Measurements from ENCODE around the gene NHERF1. TPM values are rescaled to one million over a fixed set of nuclear protein-coding genes. Genes with fewer than 3 reads are reported as not detected.

The NHERF1 gene
- total RNA-seq, 2 donors from 2014 or later: 76.2 to 160 TPM

DNA sequence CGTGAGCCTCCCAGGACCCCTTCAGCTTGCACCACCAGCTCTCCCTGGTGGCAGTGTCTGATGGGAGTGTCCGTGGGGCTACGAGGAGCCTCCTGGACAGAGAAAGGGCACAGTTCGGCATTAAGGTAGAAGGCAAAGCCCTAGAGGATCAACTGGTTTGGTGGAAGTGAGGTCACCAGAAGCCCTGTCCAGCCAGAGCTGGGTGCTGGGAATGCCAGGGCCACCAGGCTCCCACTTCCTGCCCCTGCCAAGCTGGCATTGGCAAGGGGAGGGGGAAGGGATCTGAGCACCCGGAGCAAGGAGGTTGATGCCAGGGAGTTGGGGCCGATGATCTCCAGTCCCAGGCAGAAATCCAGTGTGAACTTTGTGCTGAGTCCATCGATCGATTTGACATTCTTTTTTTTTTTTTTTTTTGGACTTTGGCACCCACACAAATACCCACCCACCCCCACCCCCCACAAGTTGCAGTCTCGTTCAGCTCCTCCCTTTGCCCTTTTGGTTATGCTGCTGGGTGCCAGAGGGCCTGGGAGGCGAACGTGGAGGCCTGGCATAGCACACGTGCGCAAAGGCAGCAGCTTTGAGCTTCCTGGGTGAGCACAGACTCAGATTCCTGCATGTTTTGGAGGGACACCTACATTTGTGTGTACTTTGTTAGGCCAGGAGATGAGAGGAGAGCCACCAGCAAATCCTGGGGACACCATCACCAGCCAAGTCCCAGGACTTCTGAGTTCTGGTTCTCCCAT is 2.1 kb downstream of the NHERF1 start:
- peak overlapping the region; percentile 100 for H3K4me3 Mint-ChIP-seq
- no peaks in the 10 kb centered on the region for H3K9me3 Mint-ChIP-seq
- ATAC-seq (replicated peaks): no peak
- H3K27me3 Mint-ChIP-seq: no peaks in the 10 kb centered on the region
- H3K4me1 Mint-ChIP-seq: peaks cover 25% of the 10 kb centered on the region
- H3K36me3 Mint-ChIP-seq (ENCODE audit: low read depth): peaks cover 62% of the 10 kb centered on the region
- peak overlapping the region; percentile 98 for H3K27ac Mint-ChIP-seq

DNA sequence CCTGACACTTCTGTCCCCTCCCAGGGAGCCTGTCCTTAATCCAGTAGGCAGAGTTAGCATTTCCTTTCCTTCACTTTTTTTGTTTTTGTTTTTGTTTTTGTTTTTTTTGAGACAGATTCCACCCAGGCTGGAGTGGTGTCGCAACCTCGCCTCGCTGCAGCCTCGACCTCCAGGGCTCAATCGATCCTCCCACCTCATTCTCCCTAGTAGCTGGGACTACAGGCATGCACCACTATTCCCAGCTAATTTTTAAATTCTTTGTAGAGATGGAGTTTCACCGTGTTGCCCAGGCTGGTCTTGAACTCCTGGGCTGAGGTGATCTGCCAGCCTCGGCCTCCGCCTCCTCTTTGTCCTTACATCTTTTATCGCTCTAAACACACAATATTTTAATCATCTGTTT is 4.0 kb downstream of the NHERF1 start:
- Mint-ChIP-seq H3K27ac (peak overlapping the region; percentile 98), H3K4me3 (peak overlapping the region; percentile 100), H3K27me3 (no peaks in the 10 kb centered on the region), H3K36me3 (ENCODE audit: low read depth) (peaks cover 63% of the 10 kb centered on the region), H3K4me1 (peaks cover 18% of the 10 kb centered on the region), H3K9me3 (no peaks in the 10 kb centered on the region)
- no peak for ATAC-seq (replicated peaks)

DNA sequence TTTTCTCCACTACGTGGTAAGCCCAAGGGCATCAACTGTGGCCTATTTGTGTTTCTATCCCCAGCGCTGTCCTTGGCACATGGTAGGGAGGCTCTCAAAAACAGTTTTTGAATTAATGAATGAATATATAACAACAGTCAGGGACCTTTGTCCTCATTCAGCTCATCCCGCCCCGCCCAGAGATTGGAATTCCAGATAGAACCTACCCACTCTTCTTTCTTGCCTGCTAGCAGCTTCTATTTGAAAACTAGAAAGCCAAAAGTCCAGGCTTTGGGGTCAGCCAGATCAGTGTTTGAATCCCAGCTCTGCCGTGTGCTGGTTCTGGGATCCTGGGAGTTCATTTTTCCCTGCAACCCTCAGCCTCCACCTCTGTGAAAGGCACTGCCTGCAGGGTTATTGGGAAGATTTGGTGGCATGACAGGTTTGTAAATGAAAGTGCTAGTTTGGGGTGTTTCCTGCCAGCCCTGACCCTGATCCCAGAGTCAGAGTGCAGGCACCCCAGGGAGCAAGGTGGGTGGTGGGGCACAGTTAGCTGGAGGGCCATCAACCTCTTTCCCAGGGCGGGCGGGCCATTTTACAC is 4.5 kb downstream of the NHERF1 start:
- peak overlapping the region; percentile 98 for H3K27ac Mint-ChIP-seq
- H3K4me1 Mint-ChIP-seq: peaks cover 23% of the 10 kb centered on the region
- peaks cover 63% of the 10 kb centered on the region for H3K36me3 Mint-ChIP-seq (ENCODE audit: low read depth)
- no peaks in the 10 kb centered on the region for H3K9me3 Mint-ChIP-seq
- H3K4me3 Mint-ChIP-seq: peak overlapping the region; percentile 100
- H3K27me3 Mint-ChIP-seq: no peaks in the 10 kb centered on the region
- no peak for ATAC-seq (replicated peaks)

DNA sequence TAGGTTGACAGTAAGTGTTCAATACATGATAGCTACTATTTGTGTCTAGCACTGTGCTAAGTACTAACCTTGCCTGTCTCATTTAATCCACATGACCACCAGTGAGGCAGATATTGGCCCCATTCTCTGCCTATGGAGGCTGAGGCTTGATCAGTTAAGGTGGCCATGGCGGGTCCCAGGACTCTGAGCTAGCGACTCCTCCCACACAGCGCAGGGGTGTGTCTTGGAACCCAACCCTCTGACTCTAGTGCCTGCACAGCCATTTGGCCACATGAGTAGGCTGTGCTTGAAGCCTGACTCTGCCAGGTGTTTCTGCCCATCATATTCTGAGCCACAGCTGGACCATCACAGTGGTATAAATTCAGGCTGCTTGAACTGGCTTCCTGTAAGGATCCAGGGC is 6.4 kb downstream of the NHERF1 start:
- Mint-ChIP-seq H3K27ac (peak overlapping the region; percentile 25), H3K27me3 (no peaks in the 10 kb centered on the region), H3K4me1 (peaks cover 41% of the 10 kb centered on the region), H3K4me3 (peak overlapping the region; percentile 100), H3K9me3 (no peaks in the 10 kb centered on the region), H3K36me3 (ENCODE audit: low read depth) (peaks cover 57% of the 10 kb centered on the region)
- no peak for ATAC-seq (replicated peaks)

DNA sequence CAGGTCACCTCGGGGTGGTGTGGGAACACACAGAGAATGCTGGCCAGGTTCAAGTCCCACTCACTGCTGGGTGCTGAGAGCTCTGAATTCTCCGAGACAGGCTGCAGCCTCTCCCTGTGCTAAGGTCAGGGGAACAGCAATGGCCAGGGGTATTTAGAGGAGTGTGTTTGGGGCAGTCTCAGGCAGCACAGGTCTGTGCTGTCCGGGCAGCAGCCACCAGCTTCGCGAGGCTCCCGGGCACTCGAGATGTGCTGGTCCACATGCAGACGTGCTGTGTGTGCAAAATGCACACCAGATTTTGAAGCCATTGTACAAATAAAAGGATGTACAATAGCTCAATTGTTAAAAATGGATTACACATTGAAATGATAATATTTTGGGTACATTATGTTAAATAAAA is 7.1 kb downstream of the NHERF1 start:
- peak overlapping the region; percentile 25 for H3K27ac Mint-ChIP-seq

DNA sequence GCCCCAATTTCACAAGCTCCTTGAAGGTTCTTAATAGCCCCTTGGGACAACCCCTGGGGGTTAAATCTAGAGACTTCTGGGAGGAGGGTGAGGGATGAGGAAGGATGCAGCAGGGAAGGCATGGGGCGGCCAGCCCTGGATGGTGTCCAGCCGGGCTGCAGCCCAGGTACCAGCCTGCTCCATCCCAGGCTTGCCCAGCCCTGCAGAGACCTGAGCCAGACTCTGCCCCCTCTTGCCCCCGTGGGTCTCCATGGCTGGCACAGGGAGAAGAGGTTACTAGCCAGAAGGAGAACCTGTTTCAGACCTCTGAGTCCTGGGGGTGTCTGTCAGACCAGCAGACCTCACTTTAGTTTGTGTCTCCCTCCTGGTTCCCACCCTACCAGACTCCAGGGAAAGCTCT is 8.5 kb downstream of the NHERF1 start:
- Mint-ChIP-seq H3K27ac (peak overlapping the region; percentile 83), H3K27me3 (no peaks in the 10 kb centered on the region), H3K36me3 (ENCODE audit: low read depth) (peaks cover 37% of the 10 kb centered on the region), H3K4me3 (peak overlapping the region; percentile 74), H3K9me3 (no peaks in the 10 kb centered on the region), H3K4me1 (peaks cover 41% of the 10 kb centered on the region)
- no peak for ATAC-seq (replicated peaks)

More for the DNA sequence above, 7.1 kb downstream of the NHERF1 start:
- Mint-ChIP-seq H3K4me1 (peaks cover 41% of the 10 kb centered on the region), H3K36me3 (ENCODE audit: low read depth) (peaks cover 50% of the 10 kb centered on the region), H3K9me3 (no peaks in the 10 kb centered on the region), H3K4me3 (peak overlapping the region; percentile 100), H3K27me3 (no peaks in the 10 kb centered on the region)
- ATAC-seq (replicated peaks): no peak

DNA sequence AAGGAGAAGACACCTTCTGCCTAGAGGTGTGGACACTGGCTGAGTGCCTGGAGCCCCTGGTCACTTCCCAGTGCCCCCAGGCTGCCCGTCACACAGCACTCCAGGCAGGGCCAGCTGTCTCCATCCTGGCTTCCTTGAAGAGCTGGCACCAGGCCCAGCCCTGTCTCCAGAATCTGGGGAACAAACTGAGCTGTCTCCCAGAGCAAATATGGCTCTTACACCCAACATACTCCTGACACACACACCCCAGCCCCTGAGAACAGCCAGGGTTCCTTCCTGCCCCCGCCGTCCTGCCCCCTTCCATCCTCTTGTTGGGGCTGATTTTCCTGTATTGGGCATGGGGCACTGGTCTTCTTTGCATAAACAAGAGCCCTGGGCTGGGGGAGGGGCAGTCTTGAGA is 9.1 kb downstream of the NHERF1 start:
- peak overlapping the region; percentile 74 for H3K4me3 Mint-ChIP-seq
- peak overlapping the region; percentile 83 for H3K27ac Mint-ChIP-seq
- peaks cover 37% of the 10 kb centered on the region for H3K4me1 Mint-ChIP-seq
- no peaks in the 10 kb centered on the region for H3K9me3 Mint-ChIP-seq
- ATAC-seq (replicated peaks): no peak
- H3K27me3 Mint-ChIP-seq: no peaks in the 10 kb centered on the region
- H3K36me3 Mint-ChIP-seq (ENCODE audit: low read depth): peaks cover 31% of the 10 kb centered on the region

DNA sequence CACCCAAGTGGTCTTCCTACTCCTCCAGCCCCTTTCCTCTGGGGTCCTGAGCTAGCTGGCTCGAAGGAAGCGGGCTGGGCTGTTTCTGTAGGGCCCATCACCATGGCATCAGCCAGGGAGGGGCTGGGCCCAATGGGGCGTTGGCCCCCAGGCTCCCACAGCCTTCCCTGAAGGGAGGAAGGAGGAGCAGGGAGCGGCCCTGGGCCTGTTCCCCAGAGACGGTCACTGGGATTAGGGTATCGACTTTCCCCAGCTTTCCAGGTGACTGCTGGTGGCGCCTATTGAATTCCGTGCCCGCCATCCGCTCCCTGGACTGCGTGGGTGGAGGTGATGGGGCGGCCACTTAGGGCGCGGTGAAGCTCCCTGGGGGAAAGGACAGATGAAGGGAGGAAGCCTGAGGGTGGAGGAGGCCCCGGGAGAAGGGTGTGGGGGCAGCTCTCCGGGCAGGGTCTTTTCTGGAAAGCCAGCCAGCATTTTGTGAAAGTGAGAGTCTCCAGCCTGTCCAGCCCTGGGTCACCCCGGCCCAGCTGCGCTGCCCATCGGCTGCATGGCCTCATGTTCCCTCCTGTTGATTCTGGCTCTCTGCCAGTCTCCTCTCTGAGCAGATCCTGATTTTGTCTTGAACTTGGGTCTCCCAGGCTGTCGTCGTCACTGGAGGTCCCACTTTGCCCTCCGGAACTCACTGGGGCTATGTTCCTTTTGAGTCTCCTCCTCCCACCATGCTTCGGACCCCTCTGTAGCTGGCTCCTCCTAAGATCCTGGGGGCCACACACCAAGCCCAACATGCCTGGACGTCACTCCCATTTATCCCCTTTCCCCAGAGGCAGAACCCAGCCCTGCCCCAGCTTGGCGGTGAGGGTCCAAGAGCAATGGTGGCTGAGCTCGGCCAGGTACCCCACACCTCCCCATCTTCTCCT is 9.8 kb downstream of the NHERF1 start:
- peak overlapping the region; percentile 74 for H3K4me3 Mint-ChIP-seq
- H3K4me1 Mint-ChIP-seq: peaks cover 31% of the 10 kb centered on the region
- no peak for ATAC-seq (replicated peaks)
- no peaks in the 10 kb centered on the region for H3K27me3 Mint-ChIP-seq
- H3K27ac Mint-ChIP-seq: peak overlapping the region; percentile 83
- peaks cover 31% of the 10 kb centered on the region for H3K36me3 Mint-ChIP-seq (ENCODE audit: low read depth)
- no peaks in the 10 kb centered on the region for H3K9me3 Mint-ChIP-seq

DNA sequence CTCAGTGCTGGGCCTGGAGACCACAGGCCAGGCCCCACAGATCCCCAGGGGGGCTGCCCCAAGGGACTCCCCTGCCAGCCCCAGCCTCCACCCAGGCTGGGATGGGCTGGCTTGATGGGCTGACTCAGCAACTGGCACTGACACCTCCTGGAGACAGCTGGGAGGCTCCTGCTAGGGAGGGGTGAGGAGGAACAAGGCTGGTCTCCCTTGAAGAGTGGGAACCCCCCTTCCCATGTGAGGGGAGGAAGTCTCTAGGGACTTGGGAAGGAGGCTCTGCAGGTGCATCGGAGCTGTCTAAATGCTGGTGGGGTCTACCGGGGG is 10.4 kb downstream of the NHERF1 start:
- Mint-ChIP-seq H3K4me1 (peaks cover 31% of the 10 kb centered on the region), H3K27ac (peak overlapping the region; percentile 83), H3K36me3 (ENCODE audit: low read depth) (peaks cover 25% of the 10 kb centered on the region), H3K9me3 (no peaks in the 10 kb centered on the region), H3K4me3 (peak overlapping the region; percentile 74), H3K27me3 (no peaks in the 10 kb centered on the region)
- ATAC-seq (replicated peaks): peak; percentile 50

DNA sequence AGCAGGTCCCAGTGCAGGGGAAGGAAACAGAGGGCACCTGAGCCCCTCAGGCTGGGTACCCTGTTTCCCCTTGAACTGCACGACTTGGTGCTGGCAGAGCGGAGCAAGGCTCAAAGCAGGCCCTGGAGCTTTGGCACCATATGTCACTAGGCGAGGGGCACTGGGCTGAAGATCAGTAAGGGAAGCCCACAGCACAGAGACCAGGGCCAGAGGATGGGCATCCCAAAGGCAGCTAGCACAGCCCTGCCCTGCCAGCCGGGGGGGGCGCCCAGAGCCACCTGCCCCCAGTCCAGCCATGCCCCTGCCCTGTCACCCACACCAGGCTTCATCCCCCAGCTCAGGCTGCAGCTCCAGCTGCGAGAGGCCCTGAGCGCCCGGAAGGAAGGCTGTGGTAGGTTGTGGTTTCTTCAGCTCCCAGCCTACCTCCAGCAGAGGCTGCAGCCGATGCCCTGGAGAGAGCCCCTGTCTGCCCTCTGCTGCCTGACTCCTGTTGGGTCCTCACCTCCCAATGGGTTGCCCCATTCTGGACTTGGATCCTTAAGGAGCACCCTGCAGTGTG is 10.9 kb downstream of the NHERF1 start:
- H3K36me3 Mint-ChIP-seq (ENCODE audit: low read depth): peaks cover 20% of the 10 kb centered on the region

DNA sequence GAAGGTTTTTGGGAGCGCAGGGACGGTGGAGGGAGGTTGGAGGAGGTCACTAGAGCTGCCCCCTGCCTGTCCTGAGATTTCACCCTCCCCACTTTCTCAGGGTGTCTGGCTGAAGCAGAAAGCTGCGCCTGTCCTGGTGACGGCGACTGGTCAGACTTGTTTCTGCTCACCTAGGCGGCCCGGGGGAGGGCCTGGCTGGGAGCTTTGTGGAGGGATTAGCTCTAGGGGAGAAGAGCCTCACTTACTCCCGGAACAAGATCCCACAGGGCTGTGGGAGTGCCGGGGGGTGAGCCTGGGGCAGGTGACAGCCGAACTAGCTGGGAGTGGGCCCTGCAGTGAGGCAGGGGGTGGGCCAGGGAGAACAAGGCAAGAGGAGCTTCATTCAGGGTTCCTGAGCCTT is 11.5 kb downstream of the NHERF1 start:
- peaks cover 30% of the 10 kb centered on the region for H3K4me1 Mint-ChIP-seq
- ATAC-seq (replicated peaks): no peak
- H3K4me3 Mint-ChIP-seq: peak overlapping the region; percentile 74

More for the DNA sequence above, 10.9 kb downstream of the NHERF1 start:
- Mint-ChIP-seq H3K4me1 (peaks cover 31% of the 10 kb centered on the region), H3K9me3 (no peaks in the 10 kb centered on the region), H3K27ac (peak overlapping the region; percentile 83), H3K27me3 (no peaks in the 10 kb centered on the region), H3K4me3 (peak overlapping the region; percentile 74)
- ATAC-seq (replicated peaks): peak; percentile 82

DNA sequence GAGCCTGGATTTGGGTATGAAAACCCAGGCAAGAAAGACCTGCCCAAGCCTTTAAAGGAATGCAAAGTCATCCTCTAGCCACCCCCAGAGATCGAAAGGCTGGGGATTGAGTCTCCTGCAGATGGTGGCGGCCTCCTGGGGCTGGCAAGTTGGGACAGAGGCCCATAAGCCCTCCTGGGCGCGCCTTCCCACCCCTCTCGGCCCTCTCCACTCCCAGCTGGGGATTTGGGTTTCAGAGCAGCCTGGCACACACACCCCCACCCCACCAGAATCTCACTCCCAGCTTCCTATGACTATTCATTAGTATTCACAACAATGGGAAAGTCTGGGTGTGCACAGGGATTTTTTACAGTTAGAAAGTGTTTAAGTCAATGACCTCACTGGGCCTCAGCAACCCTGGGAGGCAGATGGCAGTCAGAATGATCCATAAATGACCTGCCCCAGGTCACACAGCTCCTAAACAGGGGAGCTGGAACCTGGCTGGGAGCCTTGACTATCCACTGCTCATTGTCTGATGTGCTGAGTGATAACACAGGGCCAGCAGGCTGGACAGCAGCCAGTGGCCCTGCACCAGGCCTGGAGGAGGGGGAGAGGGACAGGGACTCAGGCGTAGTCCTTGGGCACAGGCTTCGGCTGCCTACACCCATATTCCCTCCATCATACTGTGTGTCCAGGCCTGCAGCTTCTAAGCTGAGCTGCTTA is 12.1 kb downstream of the NHERF1 start:
- H3K4me1 Mint-ChIP-seq: peaks cover 24% of the 10 kb centered on the region
- H3K4me3 Mint-ChIP-seq: no peak overlapping the region
- ATAC-seq (replicated peaks): no peak
- peak overlapping the region; percentile 48 for H3K27ac Mint-ChIP-seq
- H3K27me3 Mint-ChIP-seq: no peaks in the 10 kb centered on the region
- no peaks in the 10 kb centered on the region for H3K9me3 Mint-ChIP-seq
- peaks cover 19% of the 10 kb centered on the region for H3K36me3 Mint-ChIP-seq (ENCODE audit: low read depth)

More for the DNA sequence above, 11.5 kb downstream of the NHERF1 start:
- Mint-ChIP-seq H3K27ac (peak overlapping the region; percentile 83), H3K27me3 (no peaks in the 10 kb centered on the region), H3K9me3 (no peaks in the 10 kb centered on the region), H3K36me3 (ENCODE audit: low read depth) (peaks cover 19% of the 10 kb centered on the region)

DNA sequence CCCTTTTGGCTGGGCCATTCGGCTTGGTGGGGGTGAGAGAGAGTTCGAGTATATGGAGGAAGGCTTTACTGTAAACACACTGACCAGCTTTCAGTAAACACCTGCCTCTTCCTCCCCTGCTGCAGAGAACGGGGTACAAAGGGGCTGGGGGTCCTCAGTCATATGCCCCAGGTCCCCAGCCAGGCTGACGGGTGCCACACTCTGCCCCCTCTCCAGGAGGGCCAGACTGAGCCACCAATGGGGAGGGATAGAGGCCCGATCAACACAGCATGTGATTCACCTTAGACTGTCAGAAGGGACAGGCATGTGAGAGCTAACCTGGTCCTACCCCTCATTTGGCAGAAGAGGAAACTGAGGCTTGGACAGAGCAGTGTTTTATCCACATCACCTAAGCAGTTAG is 13.0 kb downstream of the NHERF1 start:
- Mint-ChIP-seq H3K9me3 (no peaks in the 10 kb centered on the region), H3K27ac (peak overlapping the region; percentile 48), H3K4me1 (peaks cover 23% of the 10 kb centered on the region), H3K27me3 (no peaks in the 10 kb centered on the region), H3K36me3 (ENCODE audit: low read depth) (peaks cover 27% of the 10 kb centered on the region), H3K4me3 (no peak overlapping the region)
- ATAC-seq (replicated peaks): no peak

DNA sequence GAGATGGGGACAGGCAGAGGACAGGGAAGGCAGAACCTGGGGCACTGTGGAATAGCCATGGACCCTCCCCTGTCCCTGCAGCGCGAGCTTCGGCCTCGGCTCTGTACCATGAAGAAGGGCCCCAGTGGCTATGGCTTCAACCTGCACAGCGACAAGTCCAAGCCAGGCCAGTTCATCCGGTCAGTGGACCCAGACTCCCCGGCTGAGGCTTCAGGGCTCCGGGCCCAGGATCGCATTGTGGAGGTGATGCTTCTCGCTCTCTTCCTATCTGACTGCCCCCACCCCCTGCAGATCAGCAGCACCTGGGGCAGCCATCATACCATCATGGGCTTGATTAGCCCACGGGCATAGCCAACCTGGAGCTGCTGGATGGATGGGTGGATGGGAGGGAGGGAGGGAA is 13.5 kb downstream of the NHERF1 start:
- H3K27me3 Mint-ChIP-seq: no peaks in the 10 kb centered on the region
- ATAC-seq (replicated peaks): no peak
- H3K4me1 Mint-ChIP-seq: peaks cover 23% of the 10 kb centered on the region
- H3K9me3 Mint-ChIP-seq: no peaks in the 10 kb centered on the region
- no peak overlapping the region for H3K4me3 Mint-ChIP-seq
- H3K27ac Mint-ChIP-seq: no peak overlapping the region
- peaks cover 32% of the 10 kb centered on the region for H3K36me3 Mint-ChIP-seq (ENCODE audit: low read depth)

Measured in activated T-helper 17 cell treated with anti-CD3 and anti-CD28 coated beads, Interleukin-2, amount 50 U/mL, for 72 hours (primary cell).